HG03196 (cell line): Measurements from ENCODE around the gene C12orf76.
"Not testable (repeated sequence)": the region's sequence is repeated elsewhere in the genome, so short reads cannot be mapped to it uniquely, and the experiment has no call there.

ENCODE experiments used
- ATAC-seq: cut with Tn5 transposase; IDR thresholded peaks from one replicate; pipeline ENCODE4 v1.9.1; 2021; ENCODE audit not compliant: unreplicated experiment

The C12orf76 gene

GRCh38 chr12:110048242-110049027, at the start of gene C12orf76:
Gene C12orf76 (minus strand): TSS chr12:110048522. CDS start chr12:110048495, 27 bp downstream.
- ATAC-seq, result peak; percentile 99

- ATAC-seq, result no peak
Observed at GRCh38 chr12:110093631-110094311, 45.4 kb upstream of the C12orf76 start.

DNA sequence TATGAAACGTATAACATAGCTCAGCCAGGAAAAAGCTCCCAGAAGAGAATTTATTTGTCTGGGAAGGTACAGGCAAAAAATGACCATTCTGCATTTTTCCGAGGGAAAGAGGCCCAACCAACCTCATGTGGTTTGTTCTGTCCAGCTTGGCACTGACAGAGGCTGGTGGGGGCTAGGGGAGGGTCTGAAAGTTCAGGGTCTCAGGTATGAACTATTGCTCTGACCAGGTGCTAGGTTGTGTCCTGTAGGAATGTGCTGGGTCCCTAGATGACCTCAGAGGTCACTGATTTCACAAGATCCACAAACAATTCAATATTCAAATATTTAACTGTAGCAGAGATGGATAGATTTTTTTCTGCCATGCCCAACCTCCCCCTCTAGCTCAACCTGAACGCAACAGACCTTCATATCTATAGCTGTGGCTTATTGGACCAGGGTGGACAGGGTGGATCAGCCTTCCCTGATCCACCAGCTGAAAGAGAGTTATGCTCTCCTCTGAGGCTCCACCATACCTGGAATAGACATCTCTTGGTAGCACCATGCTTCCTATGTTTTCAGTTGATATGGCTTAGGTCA, 42.9 kb upstream of the C12orf76 start:
- no peak for ATAC-seq

GRCh38 chr12:110090266-110091135, 42.2 kb upstream of the C12orf76 start:
- ATAC-seq, result no peak

DNA sequence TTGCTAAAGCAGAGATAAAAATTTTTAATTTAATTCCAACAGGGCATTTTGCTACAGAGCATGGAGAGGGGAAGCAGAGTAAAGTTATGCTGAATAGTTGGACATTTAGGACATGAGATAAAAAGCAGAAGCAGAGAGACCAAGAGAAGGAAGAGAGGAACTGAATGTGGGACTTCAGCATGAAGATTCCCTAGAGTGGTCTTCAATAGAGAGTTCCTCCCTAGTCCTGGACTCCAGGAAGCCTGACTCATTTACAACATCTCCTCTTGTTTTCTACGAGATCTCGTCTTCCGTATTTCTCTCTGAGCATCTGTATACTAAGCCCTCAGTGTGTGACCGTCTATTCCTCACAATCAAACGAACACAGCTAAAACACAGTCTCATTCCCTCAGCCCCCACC, 40.6 kb upstream of the C12orf76 start:
- ATAC-seq, result no peak

DNA sequence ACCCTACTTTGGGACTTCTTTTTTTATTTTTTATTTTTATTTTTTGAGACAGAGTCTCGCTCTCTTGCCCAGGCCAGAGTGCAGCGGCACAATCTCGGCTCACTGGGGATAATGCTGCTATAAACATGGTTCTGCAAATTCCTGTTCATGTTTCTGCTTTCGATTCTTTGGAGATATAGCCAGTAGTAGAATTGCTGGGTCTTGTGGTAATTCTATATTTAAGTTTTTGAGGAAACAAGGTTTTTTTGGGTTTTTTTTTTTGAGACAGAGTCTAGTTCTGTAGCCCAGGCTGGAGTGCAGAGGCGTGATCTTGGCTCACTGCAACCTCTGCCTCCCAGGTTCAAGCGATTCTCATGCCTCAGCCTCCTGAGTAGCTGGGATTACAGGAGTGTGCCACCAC, 39.9 kb upstream of the C12orf76 start:
- ATAC-seq, result not testable (repeated sequence)

GRCh38 chr12:110084314-110085015, 36.1 kb upstream of the C12orf76 start:
- no peak for ATAC-seq

GRCh38 chr12:110080410-110080809, 32.1 kb upstream of the C12orf76 start:
- no peak for ATAC-seq

DNA sequence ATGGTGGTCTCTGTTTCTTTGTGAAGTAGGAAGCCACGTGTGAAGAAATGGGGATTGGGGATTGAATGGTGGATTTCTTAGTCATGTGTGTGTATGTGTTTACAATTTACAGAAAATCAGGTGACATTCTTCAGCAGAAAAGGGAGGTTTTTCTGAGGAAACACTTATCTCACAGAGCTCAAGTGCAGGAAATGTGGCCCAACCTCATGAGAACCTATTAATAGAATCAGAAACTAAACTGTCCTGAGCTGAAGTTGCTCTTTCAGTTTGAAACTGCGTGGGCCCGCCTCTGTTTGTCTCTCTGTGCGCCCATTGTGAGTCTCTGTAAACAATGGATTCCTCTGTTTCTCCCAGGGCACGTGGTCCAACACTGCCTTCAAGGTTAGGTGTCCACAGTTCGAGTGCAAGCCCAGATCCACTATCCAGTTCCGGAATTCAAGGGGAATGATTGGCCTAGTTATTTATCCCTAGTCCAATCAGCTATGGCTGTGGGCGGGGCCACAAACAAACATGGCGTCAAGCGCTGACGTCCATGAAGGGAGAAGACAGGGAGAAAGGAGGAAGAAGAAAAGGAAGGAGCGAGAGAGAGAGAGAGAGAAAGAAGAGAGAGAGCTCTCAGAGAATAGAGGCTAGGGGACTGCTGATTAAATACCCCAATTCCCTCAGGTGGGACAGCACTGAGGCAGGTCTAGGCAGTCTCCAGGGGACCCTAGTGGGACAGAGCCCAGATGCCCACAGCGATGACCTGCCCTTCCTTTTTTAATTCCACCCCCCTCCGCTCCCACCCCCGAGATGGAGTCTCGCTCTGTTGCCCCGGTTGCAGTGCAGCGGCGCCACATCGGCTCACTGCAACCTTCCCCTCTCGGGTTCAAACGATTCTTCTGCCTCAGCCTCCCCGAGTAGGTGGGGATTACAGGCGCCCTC, 31.4 kb upstream of the C12orf76 start:
- peak; percentile 85 for ATAC-seq

DNA sequence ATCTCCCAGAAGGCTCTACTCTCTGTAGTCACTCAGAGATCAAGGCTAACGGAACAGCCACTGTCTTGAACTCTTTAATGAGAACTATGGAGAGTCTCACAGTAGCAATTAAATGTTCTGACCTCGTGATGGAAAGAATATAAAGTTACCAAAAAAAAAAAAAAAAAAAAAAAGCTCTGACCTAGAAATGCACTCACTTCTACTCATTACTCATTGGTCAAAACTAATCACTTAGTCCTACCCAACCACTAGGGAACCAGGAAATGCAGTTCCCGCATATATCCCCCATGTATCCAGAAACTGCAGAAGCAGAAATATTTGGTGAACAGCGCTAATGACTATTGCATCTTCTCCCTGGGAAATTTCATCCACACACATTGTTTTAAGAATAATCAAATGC, 29.5 kb upstream of the C12orf76 start:
- no peak for ATAC-seq

- no peak for ATAC-seq
Observed at GRCh38 chr12:110075880-110076279, 27.6 kb upstream of the C12orf76 start.

- ATAC-seq, result no peak
Observed at GRCh38 chr12:110074089-110074488, 25.8 kb upstream of the C12orf76 start.

- ATAC-seq, result no peak
Observed at GRCh38 chr12:110073049-110073831, 24.9 kb upstream of the C12orf76 start.

- not testable (repeated sequence) for ATAC-seq
Observed at GRCh38 chr12:110072636-110073035, 24.3 kb upstream of the C12orf76 start.

GRCh38 chr12:110071967-110072366, 23.6 kb upstream of the C12orf76 start:
- ATAC-seq, result no peak

- no peak for ATAC-seq
Observed at GRCh38 chr12:110071504-110071903, 23.2 kb upstream of the C12orf76 start.

DNA sequence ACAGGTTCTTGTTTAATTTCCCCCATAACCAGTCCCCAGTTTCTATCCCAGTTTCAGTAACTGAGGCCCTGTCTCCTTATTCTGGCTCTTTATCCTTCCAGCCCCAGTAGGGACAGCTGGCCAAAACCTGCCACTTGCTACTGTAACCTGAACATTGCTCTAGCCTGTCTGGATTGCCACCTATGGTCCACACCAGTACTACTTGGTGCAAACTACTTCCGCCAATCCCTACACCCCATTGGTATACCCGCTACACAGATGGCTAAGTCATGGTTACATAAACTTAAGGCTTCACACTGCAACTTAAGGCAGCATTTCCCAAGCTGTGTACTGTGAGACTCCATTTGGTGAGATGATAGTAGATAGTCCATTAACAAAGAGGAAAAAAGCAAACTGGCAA, 20.3 kb upstream of the C12orf76 start:
- ATAC-seq, result no peak

- ATAC-seq, result not testable (repeated sequence)
Observed at GRCh38 chr12:110068115-110068514, 19.8 kb upstream of the C12orf76 start.

DNA sequence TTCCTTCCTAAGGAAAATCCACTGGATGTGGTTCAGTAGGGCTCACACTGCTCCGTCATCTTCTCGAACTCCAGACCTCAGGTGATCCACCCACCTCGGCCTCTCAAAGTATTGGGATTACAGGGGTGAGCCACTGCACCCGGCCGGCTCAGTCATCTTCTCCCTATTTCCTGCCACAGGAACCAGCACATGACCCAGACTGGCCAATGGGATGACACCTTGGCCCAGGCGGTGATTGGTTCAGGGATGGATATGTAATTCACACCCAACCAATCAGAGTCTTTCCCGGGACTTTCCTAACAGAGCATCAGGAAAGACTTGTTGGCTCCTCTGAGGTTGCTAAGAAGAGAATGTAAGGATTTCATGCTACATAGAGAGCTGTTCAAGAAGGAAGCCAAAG, 19.2 kb upstream of the C12orf76 start:
- no peak for ATAC-seq
